NCI-H345 (cell line): ENCODE measurements around the gene SLC25A48.

Experiments
- DNase-seq: peaks from one replicate; lab custom pipeline; 2025; lab: John Stamatoyannopoulos, UW

Gene SLC25A48

GRCh38 chr5:135881244-135881643, 46.8 kb downstream of the SLC25A48 start:
- no peak for DNase-seq

GRCh38 chr5:135881819-135882218, 47.4 kb downstream of the SLC25A48 start:
- DNase-seq: no peak

- DNase-seq: no peak
Observed at GRCh38 chr5:135883026-135883425, 48.6 kb downstream of the SLC25A48 start.

GRCh38 chr5:135883441-135883840, 49.0 kb downstream of the SLC25A48 start:
- no peak for DNase-seq

GRCh38 chr5:135885031-135885430, 50.6 kb downstream of the SLC25A48 start:
- DNase-seq: no peak

- no peak for DNase-seq
Observed at GRCh38 chr5:135886136-135886535, 51.7 kb downstream of the SLC25A48 start.

- peak; percentile 75 for DNase-seq
Observed at GRCh38 chr5:135887447-135887864, 53.0 kb downstream of the SLC25A48 start.

- DNase-seq: no peak
Observed at GRCh38 chr5:135887881-135888614, 53.6 kb downstream of the SLC25A48 start.

- no peak for DNase-seq
Observed at GRCh38 chr5:135890296-135890695, 55.8 kb downstream of the SLC25A48 start.

- DNase-seq: no peak
Observed at GRCh38 chr5:135890867-135891266, 56.4 kb downstream of the SLC25A48 start.

GRCh38 chr5:135891268-135891667, 56.8 kb downstream of the SLC25A48 start:
- DNase-seq: no peak

- DNase-seq: no peak
Observed at GRCh38 chr5:135891791-135892190, 57.3 kb downstream of the SLC25A48 start.

- DNase-seq: no peak
Observed at GRCh38 chr5:135894276-135894675, 59.8 kb downstream of the SLC25A48 start.

- DNase-seq: no peak
Observed at GRCh38 chr5:135894789-135895188, 60.3 kb downstream of the SLC25A48 start.

- DNase-seq: no peak
Observed at GRCh38 chr5:135895474-135896006, 61.1 kb downstream of the SLC25A48 start, which contains the start of gene IL9. IL9 (minus strand) TSS chr5:135895841; CDS start chr5:135895816, 25 bp downstream.

GRCh38 chr5:135898651-135899050, 64.2 kb downstream of the SLC25A48 start:
- no peak for DNase-seq

- DNase-seq: no peak
Observed at GRCh38 chr5:135900276-135900675, 65.8 kb downstream of the SLC25A48 start.

- DNase-seq: no peak
Observed at GRCh38 chr5:135901633-135902032, 67.2 kb downstream of the SLC25A48 start.

GRCh38 chr5:135905144-135905543, 70.7 kb downstream of the SLC25A48 start:
- DNase-seq: no peak

- no peak for DNase-seq
Observed at GRCh38 chr5:135913713-135914626, 79.5 kb downstream of the SLC25A48 start.

- no peak for DNase-seq
Observed at GRCh38 chr5:135915466-135916001, 81.1 kb downstream of the SLC25A48 start.

- DNase-seq: no peak
Observed at GRCh38 chr5:135916638-135917263, 82.3 kb downstream of the SLC25A48 start.
